ENCODE data around the gene CMPK1. TPM values are rescaled to one million over a fixed set of nuclear protein-coding genes. Genes with fewer than 3 reads are reported as not detected.

Gene CMPK1
- total RNA-seq, 1 donor from 2014 or later: 48.5 TPM

- no peaks in the 10 kb centered on the region for H3K36me3 ChIP-seq (ENCODE audit: control insufficient read depth in 3 of 3, insufficient read depth in 3 of 3, low read length in 3 of 3)
- H3K27me3 ChIP-seq (ENCODE audit: control insufficient read depth in 3 of 3, insufficient read depth in 3 of 3, low read length in 3 of 3): peaks cover 20 to 40% (median 34%) of the 10 kb centered on the region in 3 donors
- H3K9ac ChIP-seq (ENCODE audit: low read depth in 1 of 3, low read length in 3 of 3): no peak overlapping the region
- H3K4me1 ChIP-seq (ENCODE audit: control insufficient read depth in 3 of 3, insufficient read depth in 3 of 3, low read length in 3 of 3): no peaks in the 10 kb centered on the region
- H3K27ac ChIP-seq (ENCODE audit: low read depth, low read length): no peak overlapping the region
- no peak overlapping the region for H3K4me3 ChIP-seq (ENCODE audit: low read length in 3 of 3)
- H3K9me3 ChIP-seq (ENCODE audit: control insufficient read depth in 3 of 3, low read length in 3 of 3): no peaks in the 10 kb centered on the region
Observed at GRCh38 chr1:47403321-47403910, 69.8 kb downstream of the CMPK1 start.

- Histone ChIP-seq H3K4me1 (ENCODE audit: control insufficient read depth in 3 of 3, insufficient read depth in 3 of 3, low read length in 3 of 3) (peaks cover 0 to 6% (median 0%) of the 10 kb centered on the region in 3 donors), H3K27me3 (ENCODE audit: control insufficient read depth in 3 of 3, insufficient read depth in 3 of 3, low read length in 3 of 3) (peaks cover 11 to 35% (median 23%) of the 10 kb centered on the region in 3 donors), H3K27ac (ENCODE audit: low read depth, low read length) (no peak overlapping the region), H3K9me3 (ENCODE audit: control insufficient read depth in 3 of 3, low read length in 3 of 3) (no peaks in the 10 kb centered on the region), H3K9ac (ENCODE audit: low read depth in 1 of 3, low read length in 3 of 3) (no peak overlapping the region), H3K36me3 (ENCODE audit: control insufficient read depth in 3 of 3, insufficient read depth in 3 of 3, low read length in 3 of 3) (no peaks in the 10 kb centered on the region), H3K4me3 (ENCODE audit: low read length in 3 of 3) (no peak overlapping the region)
Observed at GRCh38 chr1:47405697-47406096, 72.1 kb downstream of the CMPK1 start.

GRCh38 chr1:47406966-47407365 is 73.4 kb downstream of the CMPK1 start:
- Histone ChIP-seq H3K36me3 (ENCODE audit: control insufficient read depth in 3 of 3, insufficient read depth in 3 of 3, low read length in 3 of 3) (no peaks in the 10 kb centered on the region), H3K9ac (ENCODE audit: low read depth in 1 of 3, low read length in 3 of 3) (no peak overlapping the region), H3K9me3 (ENCODE audit: control insufficient read depth in 3 of 3, low read length in 3 of 3) (no peaks in the 10 kb centered on the region), H3K27ac (ENCODE audit: low read depth, low read length) (no peak overlapping the region), H3K27me3 (ENCODE audit: control insufficient read depth in 3 of 3, insufficient read depth in 3 of 3, low read length in 3 of 3) (peaks cover 3 to 29% (median 13%) of the 10 kb centered on the region in 3 donors), H3K4me1 (ENCODE audit: control insufficient read depth in 3 of 3, insufficient read depth in 3 of 3, low read length in 3 of 3) (peaks cover 0 to 6% (median 0%) of the 10 kb centered on the region in 3 donors), H3K4me3 (ENCODE audit: low read length in 3 of 3) (no peak overlapping the region)

GRCh38 chr1:47407481-47407880 is 73.9 kb downstream of the CMPK1 start:
- Histone ChIP-seq H3K9ac (ENCODE audit: low read depth in 1 of 3, low read length in 3 of 3) (no peak overlapping the region), H3K36me3 (ENCODE audit: control insufficient read depth in 3 of 3, insufficient read depth in 3 of 3, low read length in 3 of 3) (no peaks in the 10 kb centered on the region), H3K27ac (ENCODE audit: low read depth, low read length) (no peak overlapping the region), H3K4me3 (ENCODE audit: low read length in 3 of 3) (no peak overlapping the region), H3K9me3 (ENCODE audit: control insufficient read depth in 3 of 3, low read length in 3 of 3) (no peaks in the 10 kb centered on the region), H3K4me1 (ENCODE audit: control insufficient read depth in 3 of 3, insufficient read depth in 3 of 3, low read length in 3 of 3) (peaks cover 0 to 6% (median 0%) of the 10 kb centered on the region in 3 donors), H3K27me3 (ENCODE audit: control insufficient read depth in 3 of 3, insufficient read depth in 3 of 3, low read length in 3 of 3) (peaks cover 3 to 24% (median 12%) of the 10 kb centered on the region in 3 donors)

GRCh38 chr1:47409311-47410067 is 75.9 kb downstream of the CMPK1 start:
- Histone ChIP-seq H3K36me3 (ENCODE audit: control insufficient read depth in 3 of 3, insufficient read depth in 3 of 3, low read length in 3 of 3) (no peaks in the 10 kb centered on the region), H3K4me3 (ENCODE audit: low read length in 3 of 3) (no peak overlapping the region), H3K27me3 (ENCODE audit: control insufficient read depth in 3 of 3, insufficient read depth in 3 of 3, low read length in 3 of 3) (peaks cover 4 to 19% (median 11%) of the 10 kb centered on the region in 3 donors), H3K9me3 (ENCODE audit: control insufficient read depth in 3 of 3, low read length in 3 of 3) (no peaks in the 10 kb centered on the region), H3K4me1 (ENCODE audit: control insufficient read depth in 3 of 3, insufficient read depth in 3 of 3, low read length in 3 of 3) (peaks cover 0 to 6% (median 0%) of the 10 kb centered on the region in 3 donors), H3K27ac (ENCODE audit: low read depth, low read length) (no peak overlapping the region), H3K9ac (ENCODE audit: low read depth in 1 of 3, low read length in 3 of 3) (no peak overlapping the region)

GRCh38 chr1:47410068-47410455 is 76.5 kb downstream of the CMPK1 start:
- Histone ChIP-seq H3K9me3 (ENCODE audit: control insufficient read depth in 3 of 3, low read length in 3 of 3) (no peaks in the 10 kb centered on the region), H3K36me3 (ENCODE audit: control insufficient read depth in 3 of 3, insufficient read depth in 3 of 3, low read length in 3 of 3) (no peaks in the 10 kb centered on the region), H3K4me3 (ENCODE audit: low read length in 3 of 3) (no peak overlapping the region), H3K4me1 (ENCODE audit: control insufficient read depth in 3 of 3, insufficient read depth in 3 of 3, low read length in 3 of 3) (peaks cover 0 to 6% (median 0%) of the 10 kb centered on the region in 3 donors), H3K9ac (ENCODE audit: low read depth in 1 of 3, low read length in 3 of 3) (no peak overlapping the region), H3K27ac (ENCODE audit: low read depth, low read length) (no peak overlapping the region), H3K27me3 (ENCODE audit: control insufficient read depth in 3 of 3, insufficient read depth in 3 of 3, low read length in 3 of 3) (peaks cover 8 to 25% (median 15%) of the 10 kb centered on the region in 3 donors)

GRCh38 chr1:47411436-47411835 is 77.8 kb downstream of the CMPK1 start:
- Histone ChIP-seq H3K36me3 (ENCODE audit: control insufficient read depth in 3 of 3, insufficient read depth in 3 of 3, low read length in 3 of 3) (no peaks in the 10 kb centered on the region), H3K4me3 (ENCODE audit: low read length in 3 of 3) (no peak overlapping the region), H3K9ac (ENCODE audit: low read depth in 1 of 3, low read length in 3 of 3) (no peak overlapping the region), H3K27ac (ENCODE audit: low read depth, low read length) (no peak overlapping the region), H3K9me3 (ENCODE audit: control insufficient read depth in 3 of 3, low read length in 3 of 3) (no peaks in the 10 kb centered on the region), H3K4me1 (ENCODE audit: control insufficient read depth in 3 of 3, insufficient read depth in 3 of 3, low read length in 3 of 3) (peaks cover 0 to 6% (median 0%) of the 10 kb centered on the region in 3 donors), H3K27me3 (ENCODE audit: control insufficient read depth in 3 of 3, insufficient read depth in 3 of 3, low read length in 3 of 3) (peaks cover 16 to 29% (median 16%) of the 10 kb centered on the region in 3 donors)

- Histone ChIP-seq H3K27ac (ENCODE audit: low read depth, low read length) (no peak overlapping the region), H3K4me3 (ENCODE audit: low read length in 3 of 3) (no peak overlapping the region), H3K27me3 (ENCODE audit: control insufficient read depth in 3 of 3, insufficient read depth in 3 of 3, low read length in 3 of 3) (peaks cover 23 to 39% (median 26%) of the 10 kb centered on the region in 3 donors), H3K36me3 (ENCODE audit: control insufficient read depth in 3 of 3, insufficient read depth in 3 of 3, low read length in 3 of 3) (no peaks in the 10 kb centered on the region), H3K4me1 (ENCODE audit: control insufficient read depth in 3 of 3, insufficient read depth in 3 of 3, low read length in 3 of 3) (peaks cover 0 to 6% (median 0%) of the 10 kb centered on the region in 3 donors), H3K9me3 (ENCODE audit: control insufficient read depth in 3 of 3, low read length in 3 of 3) (no peaks in the 10 kb centered on the region), H3K9ac (ENCODE audit: low read depth in 1 of 3, low read length in 3 of 3) (no peak overlapping the region)
Observed at GRCh38 chr1:47412437-47412836, 78.8 kb downstream of the CMPK1 start.

GRCh38 chr1:47415728-47416318 is 82.2 kb downstream of the CMPK1 start, which contains the start of gene FOXE3:
Gene FOXE3, plus strand, starts transcription at chr1:47416285. Its CDS starts 31 bp downstream, at chr1:47416316.
- Histone ChIP-seq H3K27ac (ENCODE audit: low read depth, low read length) (no peak within 1 kb of the TSS), H3K9me3 (ENCODE audit: control insufficient read depth in 3 of 3, low read length in 3 of 3) (no peaks in the 10 kb centered on the region), H3K27me3 (ENCODE audit: control insufficient read depth in 3 of 3, insufficient read depth in 3 of 3, low read length in 3 of 3) (peaks cover 43 to 56% (median 45%) of the 10 kb centered on the region in 3 donors), H3K4me1 (ENCODE audit: control insufficient read depth in 3 of 3, insufficient read depth in 3 of 3, low read length in 3 of 3) (no peaks in the 10 kb centered on the region), H3K4me3 (ENCODE audit: low read length in 3 of 3) (peak within 1 kb of the TSS in 1 of 3 donors; percentile 35), H3K36me3 (ENCODE audit: control insufficient read depth in 3 of 3, insufficient read depth in 3 of 3, low read length in 3 of 3) (no peaks in the 10 kb centered on the region), H3K9ac (ENCODE audit: low read depth in 1 of 3, low read length in 3 of 3) (no peak within 1 kb of the TSS)
